HG03103 (cell line): ENCODE data around the gene CHAD.
"Not testable (repeated sequence)": the region's sequence is repeated elsewhere in the genome, so short reads cannot be mapped to it uniquely, and the experiment has no call there.

Source experiments
- ATAC-seq: cut with Tn5 transposase; IDR thresholded peaks from one replicate; pipeline ENCODE4 v1.9.1; 2021; ENCODE audit warnings: low read depth; ENCODE audit not compliant: unreplicated experiment

Gene CHAD

DNA sequence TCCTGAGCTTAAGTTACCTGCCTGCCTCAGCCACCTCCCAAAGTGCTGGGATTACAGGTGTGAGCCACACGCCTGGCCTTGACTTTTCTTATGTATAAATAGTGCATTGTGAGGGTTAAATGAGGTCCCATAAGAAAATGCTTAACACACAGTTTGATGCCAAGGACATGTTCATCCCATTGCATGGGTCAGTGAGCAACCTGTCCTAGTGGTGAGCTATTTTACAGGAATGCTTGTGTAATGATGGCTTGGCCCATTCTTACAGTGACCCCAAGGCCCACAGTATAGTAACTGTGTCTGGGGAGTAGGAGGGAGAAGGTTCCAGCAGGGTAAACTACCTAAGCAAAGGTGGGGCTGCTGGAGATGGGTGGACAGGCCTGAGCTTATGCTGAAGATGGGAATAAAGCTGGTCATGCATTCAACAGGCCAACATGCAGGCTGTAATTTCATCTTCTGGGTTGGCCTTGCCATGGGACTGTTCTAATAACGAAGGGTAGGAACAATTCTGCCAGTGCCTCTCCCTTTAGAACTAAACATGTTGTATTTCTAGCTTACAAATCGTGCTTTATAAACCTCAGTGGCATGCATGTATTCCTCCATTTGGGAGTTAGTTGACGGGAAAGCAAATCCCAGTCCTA lies 36.4 kb downstream of the CHAD start:
- ATAC-seq, result no peak

DNA sequence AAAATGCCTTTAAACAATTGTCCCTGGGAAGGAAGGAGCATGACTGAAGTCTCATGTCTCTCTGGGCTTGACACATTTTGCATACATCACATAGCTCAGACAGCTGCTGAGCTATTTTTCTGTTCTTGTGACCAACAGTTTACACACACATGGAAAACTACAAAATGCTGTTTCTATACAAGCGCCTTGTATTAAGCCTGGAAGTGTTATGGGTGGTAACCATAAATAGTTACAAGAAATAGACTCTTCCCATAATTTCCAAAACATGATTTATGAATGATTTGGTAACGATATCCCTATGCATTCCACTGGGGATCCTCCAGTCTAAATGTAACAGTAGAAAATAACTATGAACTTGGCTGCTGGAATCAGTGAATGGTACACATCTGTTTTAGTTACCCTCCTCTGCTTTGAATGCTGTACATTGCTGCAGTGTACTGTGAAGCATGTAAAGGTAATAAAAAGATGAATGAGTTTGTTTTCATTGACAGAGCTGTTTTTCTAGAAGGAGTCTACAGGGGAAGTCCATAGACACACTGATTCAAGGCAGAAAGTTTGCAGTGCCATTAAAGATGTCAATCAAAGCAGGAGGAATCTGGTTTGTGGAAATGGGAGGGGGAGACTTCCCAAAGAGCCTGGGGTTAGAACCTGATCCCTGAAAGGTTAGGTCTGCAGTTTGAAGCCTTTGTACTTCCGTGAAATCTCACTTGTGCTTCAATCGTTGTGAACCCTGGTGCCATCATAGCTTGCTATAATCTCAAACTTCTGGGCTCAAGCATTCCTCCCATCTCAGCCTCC lies 37.7 kb downstream of the CHAD start:
- ATAC-seq, result no peak

DNA sequence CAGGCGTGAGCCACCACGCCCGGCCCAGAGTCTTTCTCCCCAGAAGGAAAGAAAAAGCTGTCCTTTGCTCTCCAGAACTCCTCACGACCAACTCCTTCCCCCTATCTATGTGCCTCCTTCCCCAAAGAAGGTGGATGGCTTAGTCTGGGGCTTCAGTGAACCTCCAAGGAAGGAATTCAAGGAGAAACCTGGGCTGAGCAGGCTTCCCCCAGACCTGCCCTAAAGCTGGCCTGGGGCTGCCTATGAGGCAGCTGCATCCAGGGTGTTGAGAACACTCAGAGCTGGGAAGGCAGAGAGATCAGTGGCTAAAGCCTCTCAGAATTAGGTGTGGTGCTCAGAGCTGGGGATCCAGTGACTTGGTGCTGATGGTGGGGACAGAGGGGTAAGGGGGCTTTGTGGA lies 38.9 kb downstream of the CHAD start:
- ATAC-seq, result no peak

DNA sequence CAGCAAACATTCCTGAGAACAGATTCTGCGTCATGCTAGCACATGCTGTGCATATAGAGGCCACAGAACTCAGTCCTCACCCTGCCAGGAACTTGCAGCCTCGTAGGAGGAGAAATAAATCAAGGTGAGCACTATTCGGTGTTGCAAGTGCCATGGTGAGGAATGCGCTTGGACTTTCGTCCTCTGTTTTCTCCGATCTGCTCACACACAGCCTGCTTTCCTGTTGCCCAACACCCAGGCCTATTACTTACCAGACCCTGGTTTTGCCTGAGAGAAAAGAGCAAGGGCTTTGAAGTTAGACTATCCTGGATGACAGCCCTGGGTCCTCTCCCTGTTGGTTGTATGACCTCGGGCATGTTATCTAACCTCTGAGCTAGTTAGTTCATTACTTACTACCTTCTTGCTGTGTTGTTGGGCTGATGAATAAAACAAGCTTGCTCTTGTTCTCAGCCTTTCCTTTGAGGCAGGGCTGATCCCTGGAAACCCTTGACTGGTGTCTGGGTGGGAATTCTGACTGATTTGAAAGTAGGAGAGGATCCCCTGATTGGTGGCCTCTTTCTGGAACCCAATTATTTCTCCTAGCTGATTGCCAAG lies 39.8 kb downstream of the CHAD start:
- no peak for ATAC-seq

DNA sequence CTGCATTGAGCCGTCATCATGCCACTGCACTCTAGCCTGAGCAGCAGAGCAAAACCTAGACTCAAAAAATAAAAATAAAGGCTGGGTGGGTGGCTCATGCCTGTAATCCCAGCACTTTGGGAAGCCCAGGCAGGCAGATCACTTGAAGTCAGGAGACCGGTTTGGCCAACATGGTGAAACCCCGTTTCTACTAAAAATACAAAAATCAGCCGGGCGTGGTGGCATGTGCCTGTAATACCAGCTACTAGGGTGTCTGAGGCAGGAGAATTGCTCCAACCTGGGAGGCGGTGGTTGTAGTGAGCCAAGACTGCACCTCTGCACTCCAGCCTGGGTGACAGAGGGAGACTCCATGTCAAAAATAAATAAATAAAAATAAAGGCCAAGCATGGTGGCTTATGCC lies 40.6 kb downstream of the CHAD start:
- not testable (repeated sequence) for ATAC-seq

DNA sequence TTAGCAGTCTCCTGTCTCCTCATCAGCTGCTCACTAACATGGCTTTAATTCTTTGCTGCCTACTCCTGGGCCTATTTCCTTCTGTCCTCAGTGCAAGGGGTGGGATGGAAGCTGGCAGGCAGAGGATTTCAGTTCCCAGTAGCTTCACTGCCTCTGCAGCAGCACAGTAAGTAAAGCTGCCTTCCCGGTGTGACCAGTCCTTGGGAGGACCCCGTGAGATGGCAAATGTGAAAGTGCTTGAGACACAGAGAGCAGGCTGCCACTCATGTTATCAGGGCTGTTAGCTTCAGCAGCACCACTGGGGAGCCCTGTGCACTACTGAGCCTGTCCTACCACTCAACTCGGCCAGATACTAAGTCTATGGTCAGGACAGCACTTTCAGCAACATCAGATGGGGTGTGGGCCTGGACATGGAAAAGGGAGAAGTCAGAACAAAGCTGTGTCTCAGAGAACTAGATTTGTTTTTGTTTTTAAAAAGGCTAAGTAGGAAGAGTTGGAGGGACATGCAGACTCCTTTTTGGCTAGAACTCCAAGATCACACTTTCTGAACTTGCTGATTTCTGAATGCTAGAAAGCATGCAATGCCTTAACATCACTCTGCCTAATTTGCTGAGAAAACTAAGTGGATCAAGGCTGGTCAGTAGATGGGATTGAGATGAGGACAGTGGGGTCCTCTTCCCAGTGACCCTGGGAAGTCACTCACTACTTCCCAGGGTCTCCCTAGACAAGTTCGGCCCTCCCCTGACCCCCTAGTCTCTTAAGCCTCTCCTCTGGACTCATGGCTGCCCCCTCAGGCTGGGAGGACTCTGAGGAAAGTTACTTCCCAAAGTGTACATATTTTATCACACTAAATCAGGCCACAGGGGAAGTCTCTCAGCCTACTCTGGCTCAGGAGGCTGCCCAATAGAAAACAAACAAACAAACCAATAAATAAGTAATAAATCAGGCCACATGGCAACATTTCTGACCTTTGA lies 41.6 kb downstream of the CHAD start:
- ATAC-seq, result no peak

DNA sequence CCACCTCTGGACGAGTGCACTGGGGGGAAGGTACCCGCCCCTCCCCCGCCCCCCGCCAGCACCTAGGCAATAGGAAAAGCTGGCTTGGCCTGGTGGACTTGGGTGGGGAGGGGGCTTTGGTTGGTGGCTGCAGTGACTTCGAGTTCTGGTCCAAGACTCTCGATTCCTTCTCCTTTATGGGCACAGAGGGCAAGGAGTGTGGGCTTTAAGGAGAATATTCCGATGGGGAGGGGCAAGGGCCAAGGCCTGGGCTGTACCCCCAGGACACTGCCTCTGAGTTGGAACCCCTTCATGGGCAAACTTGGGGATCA lies 42.3 kb downstream of the CHAD start:
- no peak for ATAC-seq

DNA sequence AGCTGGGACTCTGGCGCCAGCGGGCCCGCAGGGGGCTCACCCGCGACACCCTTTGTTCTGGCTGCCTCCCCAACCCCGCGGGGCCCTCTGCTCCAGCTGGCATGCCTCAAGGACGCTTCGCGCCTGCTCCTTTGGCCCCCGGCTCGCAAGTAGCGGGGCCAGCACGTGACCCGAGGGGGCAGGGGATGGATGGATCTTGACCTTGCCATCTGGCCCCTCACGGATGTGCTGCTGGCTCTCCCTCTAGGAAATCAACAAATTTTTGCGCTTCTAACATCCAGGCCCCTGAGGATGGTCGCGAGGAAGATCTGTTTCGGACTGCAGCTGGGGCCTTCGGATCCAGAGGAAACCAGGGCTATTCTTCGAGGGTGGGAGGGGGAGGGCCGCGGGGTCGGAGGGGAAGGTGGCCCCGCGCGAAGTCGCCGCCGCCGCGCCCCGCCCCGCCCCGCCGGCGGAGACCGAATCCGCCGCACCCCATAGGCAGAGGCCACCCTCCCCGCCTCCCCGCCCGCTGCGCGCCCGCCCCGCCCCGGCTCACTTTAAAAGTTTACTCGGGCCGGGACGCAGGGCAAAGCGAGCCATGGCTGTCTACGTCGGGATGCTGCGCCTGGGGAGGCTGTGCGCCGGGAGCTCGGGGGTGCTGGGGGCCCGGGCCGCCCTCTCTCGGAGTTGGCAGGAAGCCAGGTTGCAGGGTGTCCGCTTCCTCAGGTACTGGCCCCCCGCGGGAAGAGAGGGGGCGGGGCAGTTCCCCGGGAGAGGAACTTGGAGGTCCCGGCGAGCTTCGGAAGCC lies 42.8 kb downstream of the CHAD start, which contains the start of gene ACSF2:
Gene ACSF2, plus strand, starts transcription at position 537 of the 790 bp plus-strand sequence. Its CDS starts 44 bp downstream, at position 581.
- ATAC-seq, result no peak

DNA sequence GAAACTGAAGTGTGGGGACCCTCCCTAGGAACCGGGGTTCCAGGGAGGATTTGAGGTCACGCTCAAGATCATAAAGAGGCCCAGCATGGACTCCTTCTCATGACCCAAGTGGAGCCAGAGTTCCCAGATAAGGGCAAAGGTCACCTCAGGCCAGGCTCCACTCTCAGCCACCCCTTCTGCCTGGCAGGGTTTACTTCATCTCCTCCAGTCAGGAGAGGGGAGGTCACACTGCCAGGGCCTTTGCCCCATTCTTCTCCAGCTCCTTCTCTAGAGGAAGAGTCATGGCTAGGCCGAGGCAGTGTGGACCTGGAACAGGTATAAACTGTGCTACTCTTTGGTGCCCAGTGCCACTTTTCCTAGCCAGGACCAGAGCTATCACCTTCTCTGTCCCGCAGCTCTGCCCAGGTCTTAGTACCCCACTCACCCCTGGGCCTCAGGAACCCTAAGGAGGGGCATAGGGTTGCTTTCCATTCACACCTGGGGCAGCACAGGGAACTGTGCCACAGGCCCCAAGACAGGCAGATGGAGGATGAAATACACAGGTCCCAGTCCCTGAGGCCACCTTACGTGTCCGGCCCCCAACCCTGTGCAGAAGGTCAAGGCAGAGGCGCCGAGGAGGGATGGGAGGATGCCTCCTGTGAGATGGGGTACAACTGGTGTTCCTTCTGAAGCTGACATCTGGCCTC lies 43.5 kb downstream of the CHAD start:
- ATAC-seq, result no peak

DNA sequence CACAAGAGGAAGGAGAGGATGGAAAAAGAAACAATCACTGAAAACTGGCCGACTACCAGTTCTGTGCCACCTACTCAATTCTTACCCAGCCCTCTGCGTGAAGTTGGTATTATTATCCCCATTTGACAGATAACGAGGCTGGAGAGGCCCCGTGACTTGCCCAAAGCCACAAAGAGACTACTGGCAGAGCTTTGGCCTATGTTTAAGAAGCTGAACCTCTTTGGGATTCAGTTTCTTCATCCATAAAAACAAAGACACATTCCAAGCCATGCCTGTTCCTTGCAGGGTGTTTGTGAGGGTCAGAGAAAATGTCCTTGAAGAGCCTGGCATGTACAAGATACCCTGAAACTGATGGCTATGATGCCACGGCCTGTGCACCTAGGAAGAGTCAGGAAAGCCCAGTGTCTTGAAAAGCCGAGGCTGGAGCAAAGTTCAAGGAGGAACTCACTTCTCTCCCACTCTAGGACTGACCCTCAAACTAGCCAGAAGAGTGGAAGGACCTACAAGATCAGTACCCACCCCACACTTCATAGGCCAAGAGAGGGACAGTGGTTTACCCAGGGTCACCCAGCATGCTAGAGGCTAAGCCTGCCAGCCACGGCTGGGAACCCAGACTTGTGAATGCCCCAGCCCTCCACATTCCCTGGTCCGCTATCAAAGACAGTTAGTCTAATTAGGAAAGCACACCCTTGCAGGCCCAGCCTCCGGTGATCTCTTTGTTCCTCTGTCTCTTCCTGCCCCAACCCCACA lies 44.3 kb downstream of the CHAD start:
- ATAC-seq, result no peak

DNA sequence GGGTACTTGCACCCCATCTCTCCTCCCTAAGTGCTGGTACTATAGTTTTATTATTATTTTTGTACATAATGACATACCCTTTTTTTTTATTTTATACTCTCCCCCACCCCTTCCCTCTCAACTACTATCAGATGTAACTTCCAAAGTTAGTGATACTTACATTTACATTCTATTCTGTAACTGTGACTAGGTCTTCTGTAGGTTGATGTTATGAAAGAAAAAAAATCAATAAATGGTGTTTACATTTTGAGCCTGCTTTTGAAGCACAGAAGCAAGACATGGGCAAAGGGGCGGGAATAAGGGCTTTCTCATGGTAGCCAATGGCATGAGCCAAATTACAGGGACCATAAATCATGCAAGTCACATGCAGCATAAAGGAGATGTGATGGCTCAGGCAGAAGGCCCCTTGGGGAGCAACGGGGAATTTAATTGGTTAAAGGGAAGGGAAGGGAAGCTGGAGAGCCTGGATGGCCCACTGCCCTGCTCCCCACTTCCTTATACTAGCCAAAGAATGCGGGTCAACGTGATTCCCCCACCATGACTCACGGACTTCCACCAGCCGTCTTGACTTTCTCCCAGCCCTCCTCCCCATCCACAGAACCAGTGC lies 45.0 kb downstream of the CHAD start:
- ATAC-seq, result no peak

DNA sequence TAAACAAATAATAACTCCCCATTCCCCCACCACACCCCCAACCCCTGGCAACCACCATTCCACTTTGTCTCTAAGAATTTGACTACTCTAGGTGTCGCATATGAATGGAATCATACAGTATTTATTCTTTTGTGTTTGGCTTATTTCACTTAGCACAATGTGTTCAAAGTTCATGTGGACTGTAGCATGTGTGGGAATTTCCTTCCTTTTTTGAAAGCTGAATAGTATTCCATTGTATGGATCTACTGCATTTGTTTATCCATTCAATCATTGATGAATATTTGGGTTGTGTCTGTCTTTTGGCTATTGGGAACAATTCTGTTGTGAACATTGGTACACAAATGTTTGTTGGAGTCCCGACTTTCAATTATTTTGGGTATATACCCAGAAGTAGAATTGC lies 45.9 kb downstream of the CHAD start:
- no peak for ATAC-seq

DNA sequence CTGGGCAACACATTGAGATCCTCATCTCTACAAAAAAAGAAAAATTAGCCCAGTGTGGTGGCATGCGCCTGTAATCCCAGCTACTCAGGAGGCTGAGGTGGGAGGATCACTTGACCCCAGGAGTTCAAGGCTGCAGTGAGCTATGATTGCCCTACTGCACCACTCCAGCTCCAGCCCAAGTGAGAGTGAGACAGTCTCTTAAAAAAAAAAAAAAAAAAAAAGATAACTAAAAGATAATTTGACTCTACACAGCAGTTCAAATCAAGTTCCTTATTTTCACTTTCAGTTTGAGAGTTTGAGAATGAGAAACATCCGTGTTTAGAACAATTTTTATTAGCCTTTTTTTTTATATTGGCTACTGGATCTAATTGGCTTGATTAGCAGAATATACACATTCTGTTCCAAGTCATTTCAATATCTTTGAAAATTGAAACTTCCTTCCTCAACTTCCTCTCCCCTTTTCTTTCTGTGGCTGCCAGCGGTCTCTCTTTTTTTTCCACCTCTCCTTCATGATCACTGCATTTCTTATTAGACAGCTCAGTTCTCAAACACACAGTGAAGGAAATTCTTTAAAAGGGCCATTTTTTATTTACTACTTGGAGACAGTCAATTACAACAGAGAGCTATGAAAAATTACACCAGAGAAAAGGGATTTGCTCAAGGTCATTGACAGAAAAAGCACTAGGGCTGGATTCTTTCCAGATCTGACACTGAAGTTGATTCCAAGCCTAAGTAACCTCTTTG lies 47.2 kb downstream of the CHAD start:
- ATAC-seq, result no peak

DNA sequence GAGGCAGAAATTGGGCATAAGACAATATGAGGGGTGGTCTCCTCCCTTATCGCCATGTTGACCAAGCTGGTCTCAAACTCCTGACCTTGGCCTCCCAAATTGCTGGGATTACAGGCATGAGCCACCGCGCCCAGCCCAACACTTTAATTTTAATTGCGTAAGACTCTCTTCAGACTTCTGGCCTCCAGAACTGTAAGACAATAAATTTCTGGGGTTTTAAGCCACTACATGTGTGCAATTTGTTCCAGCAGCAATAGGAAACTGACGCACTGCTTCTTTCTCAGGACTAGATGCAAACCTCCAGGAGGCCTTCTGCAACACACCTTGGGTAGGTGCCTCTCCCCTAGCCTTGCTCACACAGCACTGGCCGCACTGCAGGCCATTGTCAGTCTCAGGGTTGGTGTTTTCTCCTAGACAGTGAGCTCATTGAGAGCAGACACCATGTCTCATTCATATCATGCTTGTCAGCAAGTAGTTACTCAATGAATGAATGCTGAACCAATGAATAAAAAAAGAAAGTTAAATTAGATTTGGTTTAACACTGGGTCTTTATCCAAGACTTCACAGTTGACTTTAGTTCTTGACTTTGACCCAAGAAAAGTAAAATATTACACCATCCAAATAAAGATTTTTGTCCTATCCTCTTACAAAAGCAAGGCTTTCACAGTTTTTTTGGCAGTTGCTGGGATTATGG lies 48.1 kb downstream of the CHAD start:
- ATAC-seq, result no peak

DNA sequence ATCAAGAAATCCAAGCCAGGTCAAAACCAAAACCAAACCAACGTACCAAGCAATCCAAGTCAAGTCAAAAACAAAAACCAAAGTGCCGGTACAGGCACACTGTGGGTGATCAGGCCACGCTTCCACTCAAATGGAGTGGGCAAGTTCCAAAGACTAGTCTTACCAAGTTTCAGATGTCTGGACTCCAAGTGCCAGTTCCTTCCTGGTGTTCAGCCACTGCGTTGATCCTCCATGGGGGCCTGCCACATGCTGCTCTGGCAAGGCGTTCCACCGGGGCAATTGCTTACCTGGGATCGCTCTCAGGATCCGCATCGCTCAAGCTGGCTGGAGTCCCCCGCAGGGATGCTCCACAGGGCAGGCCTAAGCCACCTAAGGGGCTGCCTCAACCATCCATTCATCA lies 49.1 kb downstream of the CHAD start:
- not testable (repeated sequence) for ATAC-seq

DNA sequence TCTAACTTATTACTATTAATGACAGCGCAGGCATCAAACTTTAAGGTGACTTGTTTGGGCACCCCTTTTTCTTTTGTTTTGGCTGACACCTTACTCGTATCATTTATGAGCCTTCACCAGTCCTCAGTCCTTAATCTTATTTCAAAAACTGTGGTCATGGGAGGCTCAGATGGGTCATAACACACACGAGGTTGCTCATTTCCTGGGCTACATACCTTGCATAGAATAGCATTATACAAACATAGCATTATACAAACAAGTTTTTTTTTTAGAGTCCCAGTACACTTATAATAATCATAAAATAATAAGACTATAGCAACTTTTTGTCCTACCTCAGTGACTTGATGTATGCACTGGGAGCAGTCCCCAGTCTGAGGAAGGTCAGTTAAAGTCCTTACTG lies 53.9 kb downstream of the CHAD start:
- no peak for ATAC-seq
